Measurements from ENCODE around the gene MT3.

GRCh38 chr16:56633535-56633934 is 44.2 kb downstream of the MT3 start:
- TF ChIP-seq CTCF (IDR thresholded peaks at IDR 0.05; ENCODE audit: insufficient read depth, low read length): no peak
- TF ChIP-seq POLR2AphosphoS5 (IDR thresholded peaks at IDR 0.05; ENCODE audit: low read depth): no peak
- no peak for TF ChIP-seq GABPA (IDR thresholded peaks at IDR 0.05; ENCODE audit: low read depth)
- TF ChIP-seq REST (IDR thresholded peaks at IDR 0.05; ENCODE audit: insufficient replicate concordance, low read depth): no peak
- TF ChIP-seq SPI1 (IDR thresholded peaks at IDR 0.05; ENCODE audit: borderline replicate concordance, low read depth): no peak
